GM23338 (cell line): Measurements from ENCODE around the gene MPP3. TPM values are rescaled to one million over a fixed set of nuclear protein-coding genes. Genes with fewer than 3 reads are reported as not detected.

Experiments
- ATAC-seq: fragments of 200-7000 bp; cut with Tn5 transposase; 3 replicates; pipeline ENCODE4 v1.9.1; 2020
- DNase-seq: peaks from one replicate; pipeline ENCODE4 v3.0.0-alpha.2; 2015; ENCODE audit warnings: low spot score
- H2AFZ ChIP-seq: fragments of 200-600 bp; sonication (generic); 2 replicates; pipeline ENCODE4 v1.8.0; 2016; ENCODE audit warnings: antibody characterized with exemption, mild to moderate bottlenecking, moderate library complexity
- H3F3A ChIP-seq: fragments of 200-600 bp; sonication (generic); replicated peaks from 2 replicates; pipeline ENCODE4 v1.8.0; 2017; ENCODE audit warnings: antibody characterized with exemption, mixed run types, low read depth
- H3K27ac ChIP-seq: fragments of 200-600 bp; sonication (generic); 2 replicates; pipeline ENCODE4 v1.6.1; 2016; ENCODE audit warnings: low read depth
- H3K27me3 ChIP-seq: fragments of 200-600 bp; sonication (generic); 2 replicates; pipeline ENCODE4 v1.8.0; 2016; ENCODE audit warnings: mild to moderate bottlenecking, mixed run types, moderate library complexity; ENCODE audit not compliant: insufficient read depth
- H3K36me3 ChIP-seq: fragments of 200-600 bp; sonication (generic); 2 replicates; pipeline ENCODE4 v1.8.0; 2016; ENCODE audit warnings: mild to moderate bottlenecking; ENCODE audit not compliant: insufficient read depth
- H3K4me1 ChIP-seq: fragments of 200-600 bp; sonication (generic); 2 replicates; pipeline ENCODE4 v1.8.0; 2016; ENCODE audit warnings: mild to moderate bottlenecking, moderate library complexity; ENCODE audit not compliant: insufficient read depth
- H3K4me2 ChIP-seq: fragments of 200-600 bp; sonication (generic); 2 replicates; pipeline ENCODE4 v1.7.1; 2017; ENCODE audit warnings: mixed run types
- H3K4me3 ChIP-seq: fragments of 200-600 bp; sonication (generic); 2 replicates; pipeline ENCODE4 v1.6.1; 2016; ENCODE audit warnings: mixed run types
- H3K79me2 ChIP-seq: fragments of 200-600 bp; sonication (generic); replicated peaks from 2 replicates; pipeline ENCODE4 v1.8.0; 2017; ENCODE audit warnings: mild to moderate bottlenecking; ENCODE audit not compliant: insufficient read depth
- H3K9me2 ChIP-seq: fragments of 200-600 bp; sonication (generic); 2 replicates; pipeline ENCODE4 v1.8.0; 2017; ENCODE audit not compliant: insufficient read depth
- H4K20me1 ChIP-seq: fragments of 200-600 bp; sonication (generic); replicated peaks from 2 replicates; pipeline ENCODE4 v1.8.0; 2017; ENCODE audit warnings: mild to moderate bottlenecking; ENCODE audit not compliant: insufficient read depth
- H3K27ac Mint-ChIP-seq: 2 replicates; pipeline ENCODE4 v1.8.0; 2020; ENCODE audit warnings: inconsistent platforms, mild to moderate bottlenecking, moderate library complexity, mixed read lengths
- H3K27me3 Mint-ChIP-seq: 3 replicates; pipeline ENCODE4 v1.8.0; 2022; ENCODE audit warnings: low read depth, mild to moderate bottlenecking, moderate library complexity, mixed read lengths, inconsistent platforms; ENCODE audit not compliant: insufficient read depth, poor library complexity
- H3K36me3 Mint-ChIP-seq: 3 replicates; pipeline ENCODE4 v1.8.0; 2021; ENCODE audit warnings: low read depth, mild to moderate bottlenecking, inconsistent platforms, moderate library complexity, mixed read lengths
- H3K4me1 Mint-ChIP-seq: 3 replicates; pipeline ENCODE4 v1.8.0; 2020; ENCODE audit warnings: mild to moderate bottlenecking, inconsistent platforms, mixed read lengths
- H3K4me3 Mint-ChIP-seq: 3 replicates; pipeline ENCODE4 v1.8.0; 2021; ENCODE audit warnings: moderate library complexity, mild to moderate bottlenecking, inconsistent platforms, mixed read lengths
- H3K9me3 Mint-ChIP-seq: 3 replicates; pipeline ENCODE4 v1.8.0; 2020; ENCODE audit warnings: moderate library complexity, mild to moderate bottlenecking, inconsistent platforms, mixed read lengths
- CREB1 ChIP-seq: fragments of 250-450 bp; sonication (Bioruptor Pico); IDR thresholded peaks from 2 replicates; pipeline ENCODE4 v1.5.0; 2020; ENCODE audit warnings: low read depth, mild to moderate bottlenecking, moderate library complexity
- EZH2 ChIP-seq: fragments of 200-600 bp; sonication (generic); IDR thresholded peaks from one replicate; pipeline ENCODE4 v1.8.0; 2017; ENCODE audit warnings: antibody characterized with exemption, mild to moderate bottlenecking, low read depth; ENCODE audit not compliant: unreplicated experiment
- EZH2phosphoT487 ChIP-seq: fragments of 200-600 bp; sonication (generic); IDR thresholded peaks from one replicate; pipeline ENCODE4 v1.8.1; 2018; ENCODE audit warnings: antibody characterized with exemption; ENCODE audit not compliant: unreplicated experiment
- JUNB ChIP-seq: IDR thresholded peaks from one replicate; pipeline ENCODE4 v1.6.1; 2016; ENCODE audit warnings: antibody characterized with exemption; ENCODE audit not compliant: unreplicated experiment
- REST ChIP-seq: IDR thresholded peaks from one replicate; pipeline ENCODE4 v1.6.1; 2018; ENCODE audit warnings: antibody characterized with exemption; ENCODE audit not compliant: unreplicated experiment
- STAT1 ChIP-seq: IDR thresholded peaks from one replicate; pipeline ENCODE4 v1.6.1; 2016; ENCODE audit warnings: antibody characterized with exemption; ENCODE audit not compliant: unreplicated experiment
- ZNF331 ChIP-seq: fragments of 250-450 bp; sonication (Bioruptor Pico); IDR thresholded peaks from 2 replicates; pipeline ENCODE4 v1.5.0; 2020; ENCODE audit warnings: low read depth, mild to moderate bottlenecking, moderate library complexity
- polyA plus RNA-seq: library from polyadenylated mRNA; unstranded; fragments of >200 nt; fragmentation: Nextera tagmentation; extraction: Ambion mirVana; gene quantifications from 2 replicates; pipeline ENCODE4 v1.2.1, GENCODE V29; 2016
- total RNA-seq: library from RNA; depleted of rRNA; stranded (reverse); fragments of >200 nt; shearing (Covaris generic); gene quantifications from 2 replicates; pipeline ENCODE4 v1.2.3, GENCODE V29; 2014
- TF ChIP-seq, protein P1 (sequence below), 2 experiments: fragments of 200-600 bp in 1 of 2; sonication (generic) in 1 of 2; conservative IDR thresholded peaks; 2 replicates each; pipeline versions ENCODE4 v1.5.1 to v1.6.1; 2016 to 2017; ENCODE audit warnings: antibody characterized with exemption in 2 of 2, low read depth in 2 of 2, mild to moderate bottlenecking in 2 of 2, moderate library complexity in 1 of 2
- TF ChIP-seq, protein P2 (sequence below): IDR thresholded peaks from 2 replicates; pipeline ENCODE4 v1.6.1; 2016; ENCODE audit warnings: antibody characterized with exemption

MPP3 gene
- total and polyA plus RNA-seq, 2 experiments from 2014 or later: 6.6 to 7.4 TPM

GRCh38 chr17:43840814-43841213 lies 7.9 kb upstream of the MPP3 start:
- no peak for TF ChIP-seq ZNF331 (CRISPR knock-in tag)
- TF ChIP-seq, protein P1, sequence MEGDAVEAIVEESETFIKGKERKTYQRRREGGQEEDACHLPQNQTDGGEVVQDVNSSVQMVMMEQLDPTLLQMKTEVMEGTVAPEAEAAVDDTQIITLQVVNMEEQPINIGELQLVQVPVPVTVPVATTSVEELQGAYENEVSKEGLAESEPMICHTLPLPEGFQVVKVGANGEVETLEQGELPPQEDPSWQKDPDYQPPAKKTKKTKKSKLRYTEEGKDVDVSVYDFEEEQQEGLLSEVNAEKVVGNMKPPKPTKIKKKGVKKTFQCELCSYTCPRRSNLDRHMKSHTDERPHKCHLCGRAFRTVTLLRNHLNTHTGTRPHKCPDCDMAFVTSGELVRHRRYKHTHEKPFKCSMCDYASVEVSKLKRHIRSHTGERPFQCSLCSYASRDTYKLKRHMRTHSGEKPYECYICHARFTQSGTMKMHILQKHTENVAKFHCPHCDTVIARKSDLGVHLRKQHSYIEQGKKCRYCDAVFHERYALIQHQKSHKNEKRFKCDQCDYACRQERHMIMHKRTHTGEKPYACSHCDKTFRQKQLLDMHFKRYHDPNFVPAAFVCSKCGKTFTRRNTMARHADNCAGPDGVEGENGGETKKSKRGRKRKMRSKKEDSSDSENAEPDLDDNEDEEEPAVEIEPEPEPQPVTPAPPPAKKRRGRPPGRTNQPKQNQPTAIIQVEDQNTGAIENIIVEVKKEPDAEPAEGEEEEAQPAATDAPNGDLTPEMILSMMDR (conservative IDR thresholded peaks at IDR 0.05; ENCODE audit: low read depth in 2 of 2): peak; percentile 47 to 63
- no peak overlapping the region for H3K4me3 ChIP-seq
- no peak overlapping the region for H3K27ac ChIP-seq
- H3K27me3 ChIP-seq: no peaks in the 10 kb centered on the region
- no peaks in the 10 kb centered on the region for H3K79me2 ChIP-seq
- Mint-ChIP-seq H3K4me3 (no peak overlapping the region), H3K27me3 (peaks cover 6% of the 10 kb centered on the region), H3K4me1 (peaks cover 8% of the 10 kb centered on the region), H3K9me3 (no peaks in the 10 kb centered on the region), H3K36me3 (no peaks in the 10 kb centered on the region), H3K27ac (no peak overlapping the region)
- no peak overlapping the region for H2AFZ ChIP-seq
- H3K36me3 ChIP-seq: no peaks in the 10 kb centered on the region
- H3F3A ChIP-seq: no peaks in the 10 kb centered on the region
- H4K20me1 ChIP-seq: no peaks in the 10 kb centered on the region
- H3K4me2 ChIP-seq: no peak overlapping the region
- no peaks in the 10 kb centered on the region for H3K4me1 ChIP-seq
- H3K9me2 ChIP-seq: no peaks in the 10 kb centered on the region
- ATAC-seq (peak; percentile 72), DNase-seq (peak; percentile 46)

DNA sequence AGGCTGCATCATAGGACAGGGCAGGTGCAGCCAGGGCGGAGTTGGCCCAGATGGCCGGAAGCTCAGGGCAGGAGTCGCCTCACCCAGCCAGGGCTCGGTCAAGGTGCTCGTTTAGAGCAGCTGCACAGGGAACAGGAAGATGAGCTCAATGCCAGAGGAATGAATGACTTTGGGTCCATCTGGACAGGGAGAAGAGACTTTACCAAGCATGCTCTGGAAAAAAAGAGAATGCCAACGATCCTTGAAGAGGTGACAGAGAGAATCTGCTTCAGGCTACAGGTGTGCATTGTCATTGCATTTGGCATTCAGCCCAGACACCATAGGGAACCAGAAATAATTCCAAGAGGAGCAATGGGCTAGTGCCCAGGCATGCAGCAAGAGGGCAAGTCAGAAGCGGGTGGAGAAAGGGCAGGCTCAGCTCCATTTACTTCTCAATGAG lies 6.7 kb upstream of the MPP3 start:
- H3K27me3 ChIP-seq: peaks cover 1% of the 10 kb centered on the region; the same call in 1 of the 2 replicates
- H3K4me3 ChIP-seq: no peak overlapping the region
- no peaks in the 10 kb centered on the region for H3K4me1 ChIP-seq
- Mint-ChIP-seq H3K27me3 (peaks cover 11% of the 10 kb centered on the region), H3K27ac (no peak overlapping the region), H3K4me1 (peaks cover 6% of the 10 kb centered on the region), H3K36me3 (no peaks in the 10 kb centered on the region), H3K9me3 (no peaks in the 10 kb centered on the region), H3K4me3 (no peak overlapping the region)
- ATAC-seq (peak; percentile 65), DNase-seq (peak; percentile 20)
- no peaks in the 10 kb centered on the region for H3K9me2 ChIP-seq
- H3K27ac ChIP-seq: no peak overlapping the region
- no peaks in the 10 kb centered on the region for H3F3A ChIP-seq
- H3K36me3 ChIP-seq: no peaks in the 10 kb centered on the region
- H4K20me1 ChIP-seq: no peaks in the 10 kb centered on the region
- H3K79me2 ChIP-seq: no peaks in the 10 kb centered on the region
- no peak overlapping the region for H3K4me2 ChIP-seq
- H2AFZ ChIP-seq: no peak overlapping the region
- TF ChIP-seq, protein P1 (conservative IDR thresholded peaks at IDR 0.05; ENCODE audit: low read depth in 2 of 2): no peak
- TF ChIP-seq CREB1 (no peak), EZH2 (no peak), REST (no peak), JUNB (no peak), STAT1 (no peak), EZH2phosphoT487 (no peak), ZNF331 (CRISPR knock-in tag) (no peak)
- TF ChIP-seq, protein P2, sequence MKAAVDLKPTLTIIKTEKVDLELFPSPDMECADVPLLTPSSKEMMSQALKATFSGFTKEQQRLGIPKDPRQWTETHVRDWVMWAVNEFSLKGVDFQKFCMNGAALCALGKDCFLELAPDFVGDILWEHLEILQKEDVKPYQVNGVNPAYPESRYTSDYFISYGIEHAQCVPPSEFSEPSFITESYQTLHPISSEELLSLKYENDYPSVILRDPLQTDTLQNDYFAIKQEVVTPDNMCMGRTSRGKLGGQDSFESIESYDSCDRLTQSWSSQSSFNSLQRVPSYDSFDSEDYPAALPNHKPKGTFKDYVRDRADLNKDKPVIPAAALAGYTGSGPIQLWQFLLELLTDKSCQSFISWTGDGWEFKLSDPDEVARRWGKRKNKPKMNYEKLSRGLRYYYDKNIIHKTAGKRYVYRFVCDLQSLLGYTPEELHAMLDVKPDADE: no peak
